Panc1 (cell line): Measurements from ENCODE around the gene HGF. TPM values are rescaled to one million over a fixed set of nuclear protein-coding genes. Genes with fewer than 3 reads are reported as not detected.

Experiments
- ATAC-seq: fragments of 200-7000 bp; cut with Tn5 transposase; 2 replicates; pipeline ENCODE4 v1.9.1; 2020; ENCODE audit warnings: mild to moderate bottlenecking, moderate library complexity
- BruUV-seq: library from RNA; stranded (reverse); fragments of 400-500 nt; replicated peaks from 2 replicates; lab custom pipeline; 2021; lab: Mats Ljungman, UMichigan
- CTCF ChIA-PET: fragments of 300-600 bp; sonication (Branson Sonifier 250); formaldehyde crosslinking; loops from one replicate; lab custom pipeline; 2022; ENCODE audit warnings: antibody characterized with exemption; lab: Charles Lee
- POLR2A ChIA-PET: fragments of 300-600 bp; sonication (Branson Sonifier 250); formaldehyde crosslinking; loops from one replicate; lab custom pipeline; 2022; ENCODE audit warnings: antibody characterized with exemption; lab: Charles Lee
- DNase-seq: peaks from one replicate; pipeline ENCODE4 v3.0.0-alpha.2; 2010; ENCODE audit warnings: low read depth, low spot score
- H3K27ac ChIP-seq: 2 replicates; pipeline ENCODE4 v1.5.1; 2011; ENCODE audit warnings: mild to moderate bottlenecking, low read length, inconsistent platforms
- H3K27me3 ChIP-seq: fragments of 200-500 bp; sonication (Bioruptor generic); 2 replicates; pipeline ENCODE4 v1.6.0; 2014; ENCODE audit warnings: low read length, inconsistent platforms; ENCODE audit not compliant: control insufficient read depth, insufficient read depth
- H3K36me3 ChIP-seq: fragments of 200-500 bp; sonication (Bioruptor generic); 2 replicates; pipeline ENCODE4 v1.5.1; 2014; ENCODE audit warnings: inconsistent platforms, mild to moderate bottlenecking, low read length, moderate library complexity; ENCODE audit not compliant: control insufficient read depth, insufficient read depth
- H3K4me1 ChIP-seq: 2 replicates; pipeline ENCODE4 v1.5.1; 2011; ENCODE audit warnings: inconsistent platforms, mild to moderate bottlenecking, low read length, moderate library complexity; ENCODE audit not compliant: control insufficient read depth, insufficient read depth
- H3K4me3 ChIP-seq, 2 experiments: 2 replicates each; pipeline ENCODE4 v1.5.1; 2011 to 2012; ENCODE audit warnings: low read depth in 2 of 2, low read length in 2 of 2, mild to moderate bottlenecking in 2 of 2, inconsistent platforms in 1 of 2, moderate library complexity in 1 of 2
- H3K9me3 ChIP-seq: fragments of 200-500 bp; sonication (Bioruptor generic); 2 replicates; pipeline ENCODE4 v1.5.1; 2014; ENCODE audit warnings: low read depth, mild to moderate bottlenecking, inconsistent platforms, low read length, moderate library complexity; ENCODE audit not compliant: control insufficient read depth, insufficient read depth
- CTCF ChIP-seq: fragments of 450-650 bp; IDR thresholded peaks from 2 replicates; pipeline ENCODE4 v1.5.1; 2017; ENCODE audit warnings: mild to moderate bottlenecking
- POLR2AphosphoS5 ChIP-seq: IDR thresholded peaks from 2 replicates; pipeline ENCODE4 v1.6.1; 2012; ENCODE audit warnings: mild to moderate bottlenecking, low read depth, low read length, moderate library complexity
- REST ChIP-seq, 2 experiments: IDR thresholded peaks; 2 replicates each; pipeline ENCODE4 v1.6.1; 2011 to 2012; ENCODE audit warnings: low read depth in 2 of 2, control low read depth in 1 of 2, low read length in 1 of 2, mild to moderate bottlenecking in 1 of 2, moderate library complexity in 1 of 2; ENCODE audit not compliant: insufficient read depth in 1 of 2
- SIN3A ChIP-seq: IDR thresholded peaks from 2 replicates; pipeline ENCODE4 v1.6.1; 2012; ENCODE audit warnings: low read depth, mild to moderate bottlenecking, low read length, moderate library complexity, borderline replicate concordance; ENCODE audit not compliant: insufficient read depth
- TCF7L2 ChIP-seq: IDR thresholded peaks from 2 replicates; pipeline ENCODE4 v1.6.1; 2011; ENCODE audit warnings: mild to moderate bottlenecking, low read depth, low read length, inconsistent platforms
- in situ Hi-C: cut with HindIII; loops from 2 replicates; pipeline ENCODE4 v1.10.0; 2016; ENCODE audit warnings: low sequenced_read_pairs, low pct_unique_long_range_greater_than_20kb
- intact Hi-C: fragments of 100-400 bp; cut with micrococcal nuclease; formaldehyde crosslinking; loops from one replicate; pipeline ENCODE4 v1.10.0; 2022; ENCODE audit not compliant: unreplicated experiment
- total RNA-seq: library from RNA; stranded (reverse); gene quantifications from one replicate; pipeline ENCODE4 v1.2.1, GENCODE V29; 2021; ENCODE audit not compliant: unreplicated experiment

HGF gene
- total RNA-seq, 1 experiment from 2014 or later = 0.49 TPM

- no TSS peak for BruUV-seq
- Histone ChIP-seq H3K27ac (no peak overlapping the region), H3K36me3 (no peaks in the 10 kb centered on the region; the same call in 1 of the 2 replicates), H3K4me3 (no peak overlapping the region), H3K27me3 (peaks cover 4% of the 10 kb centered on the region; the same call in 1 of the 2 replicates), H3K9me3 (no peaks in the 10 kb centered on the region), H3K4me1 (no peaks in the 10 kb centered on the region)
- intact Hi-C loops = no loop called here
- no peak for TF ChIP-seq POLR2AphosphoS5
- TF ChIP-seq CTCF = no peak
- no peak for TF ChIP-seq TCF7L2
- TF ChIP-seq SIN3A = no peak
- no peak for TF ChIP-seq REST (IDR thresholded peaks at IDR 0.05; ENCODE audit: insufficient read depth in 1 of 2, low read depth in 2 of 2, low read length in 1 of 2)
- DNase-seq (no peak), ATAC-seq (no peak)
- in situ Hi-C loops = no loop called here
- ChIA-PET POLR2A (no interaction called here), CTCF (no interaction called here)
Measured at GRCh38 chr7:81753392-81753791, 16.5 kb downstream of the HGF start.

GRCh38 chr7:81752318-81752714 is 17.5 kb downstream of the HGF start:
- ChIA-PET CTCF (no interaction called here), POLR2A (no interaction called here)
- intact Hi-C loops = no loop called here
- Histone ChIP-seq H3K27me3 (peaks cover 4% of the 10 kb centered on the region; the same call in 1 of the 2 replicates), H3K4me3 (no peak overlapping the region), H3K9me3 (no peaks in the 10 kb centered on the region), H3K4me1 (no peaks in the 10 kb centered on the region), H3K36me3 (no peaks in the 10 kb centered on the region; the same call in 1 of the 2 replicates), H3K27ac (no peak overlapping the region)
- TF ChIP-seq POLR2AphosphoS5 = no peak
- TF ChIP-seq REST (IDR thresholded peaks at IDR 0.05; ENCODE audit: insufficient read depth in 1 of 2, low read depth in 2 of 2, low read length in 1 of 2) = no peak
- no peak for TF ChIP-seq TCF7L2
- no peak for TF ChIP-seq SIN3A
- no peak for TF ChIP-seq CTCF
- ATAC-seq (no peak), DNase-seq (no peak)
- in situ Hi-C loops = no loop called here
- BruUV-seq = no TSS peak
